ENCODE data around the gene AMPD2. TPM values are rescaled to one million over a fixed set of nuclear protein-coding genes. Genes with fewer than 3 reads are reported as not detected.

Gene AMPD2
- total and polyA plus RNA-seq, 4 donors = 19.2 to 87.4 (median 22.7) TPM

GRCh38 chr1:109621379-109622136 lies 1.9 kb downstream of the AMPD2 start:
- H3K27ac ChIP-seq (ENCODE audit: low read depth in 1 of 2, low read length in 2 of 2) = no peak overlapping the region

More at GRCh38 chr1:109621379-109622136, 1.9 kb downstream of the AMPD2 start:
- 45% methylated on average over 13 of the region's 13 CpGs for WGBS
- H3K27me3 ChIP-seq (ENCODE audit: control insufficient read depth in 4 of 4, insufficient read depth in 4 of 4, low read length in 3 of 4) = no peaks in the 10 kb centered on the region
- H3K9me3 ChIP-seq (ENCODE audit: control insufficient read depth in 4 of 4, low read length in 3 of 4) = no peaks in the 10 kb centered on the region
- DNase-seq (ENCODE audit: low spot score) = no peak
- no peak overlapping the region for H3K9ac ChIP-seq (ENCODE audit: low read depth in 1 of 2, low read length in 2 of 2)
- peak overlapping the region; percentile 66 to 87 (median 77) for H3K4me3 ChIP-seq (ENCODE audit: low read depth in 1 of 3, low read length in 3 of 3)
- TF ChIP-seq RXRA (IDR thresholded peaks at IDR 0.05) = no peak
- no peak for TF ChIP-seq FOXA1 (IDR thresholded peaks at IDR 0.05)
- TF ChIP-seq SP1 (IDR thresholded peaks at IDR 0.05) = no peak
- TF ChIP-seq HNF4A (conservative IDR thresholded peaks at IDR 0.05) = no peak
- TF ChIP-seq GABPA (IDR thresholded peaks at IDR 0.05 in 1 of 2, conservative IDR thresholded peaks at IDR 0.05 in 1 of 2) = no peak
- TF ChIP-seq FOXA2 (IDR thresholded peaks at IDR 0.05) = no peak
- TF ChIP-seq REST (IDR thresholded peaks at IDR 0.05) = no peak
- TF ChIP-seq, protein P1, sequence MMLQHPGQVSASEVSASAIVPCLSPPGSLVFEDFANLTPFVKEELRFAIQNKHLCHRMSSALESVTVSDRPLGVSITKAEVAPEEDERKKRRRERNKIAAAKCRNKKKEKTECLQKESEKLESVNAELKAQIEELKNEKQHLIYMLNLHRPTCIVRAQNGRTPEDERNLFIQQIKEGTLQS (IDR thresholded peaks at IDR 0.05) = no peak
- TF ChIP-seq YY1 (IDR thresholded peaks at IDR 0.05) = no peak
- TF ChIP-seq, protein P2, sequence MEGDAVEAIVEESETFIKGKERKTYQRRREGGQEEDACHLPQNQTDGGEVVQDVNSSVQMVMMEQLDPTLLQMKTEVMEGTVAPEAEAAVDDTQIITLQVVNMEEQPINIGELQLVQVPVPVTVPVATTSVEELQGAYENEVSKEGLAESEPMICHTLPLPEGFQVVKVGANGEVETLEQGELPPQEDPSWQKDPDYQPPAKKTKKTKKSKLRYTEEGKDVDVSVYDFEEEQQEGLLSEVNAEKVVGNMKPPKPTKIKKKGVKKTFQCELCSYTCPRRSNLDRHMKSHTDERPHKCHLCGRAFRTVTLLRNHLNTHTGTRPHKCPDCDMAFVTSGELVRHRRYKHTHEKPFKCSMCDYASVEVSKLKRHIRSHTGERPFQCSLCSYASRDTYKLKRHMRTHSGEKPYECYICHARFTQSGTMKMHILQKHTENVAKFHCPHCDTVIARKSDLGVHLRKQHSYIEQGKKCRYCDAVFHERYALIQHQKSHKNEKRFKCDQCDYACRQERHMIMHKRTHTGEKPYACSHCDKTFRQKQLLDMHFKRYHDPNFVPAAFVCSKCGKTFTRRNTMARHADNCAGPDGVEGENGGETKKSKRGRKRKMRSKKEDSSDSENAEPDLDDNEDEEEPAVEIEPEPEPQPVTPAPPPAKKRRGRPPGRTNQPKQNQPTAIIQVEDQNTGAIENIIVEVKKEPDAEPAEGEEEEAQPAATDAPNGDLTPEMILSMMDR (IDR thresholded peaks at IDR 0.05; ENCODE audit: low read depth, low read length, missing input control) = no peak
- TF ChIP-seq HNF4G (IDR thresholded peaks at IDR 0.05) = no peak
- TF ChIP-seq RAD21 (IDR thresholded peaks at IDR 0.05) = no peak
- no peak for TF ChIP-seq TAF1 (conservative IDR thresholded peaks at IDR 0.05)
- TF ChIP-seq, protein P3, sequence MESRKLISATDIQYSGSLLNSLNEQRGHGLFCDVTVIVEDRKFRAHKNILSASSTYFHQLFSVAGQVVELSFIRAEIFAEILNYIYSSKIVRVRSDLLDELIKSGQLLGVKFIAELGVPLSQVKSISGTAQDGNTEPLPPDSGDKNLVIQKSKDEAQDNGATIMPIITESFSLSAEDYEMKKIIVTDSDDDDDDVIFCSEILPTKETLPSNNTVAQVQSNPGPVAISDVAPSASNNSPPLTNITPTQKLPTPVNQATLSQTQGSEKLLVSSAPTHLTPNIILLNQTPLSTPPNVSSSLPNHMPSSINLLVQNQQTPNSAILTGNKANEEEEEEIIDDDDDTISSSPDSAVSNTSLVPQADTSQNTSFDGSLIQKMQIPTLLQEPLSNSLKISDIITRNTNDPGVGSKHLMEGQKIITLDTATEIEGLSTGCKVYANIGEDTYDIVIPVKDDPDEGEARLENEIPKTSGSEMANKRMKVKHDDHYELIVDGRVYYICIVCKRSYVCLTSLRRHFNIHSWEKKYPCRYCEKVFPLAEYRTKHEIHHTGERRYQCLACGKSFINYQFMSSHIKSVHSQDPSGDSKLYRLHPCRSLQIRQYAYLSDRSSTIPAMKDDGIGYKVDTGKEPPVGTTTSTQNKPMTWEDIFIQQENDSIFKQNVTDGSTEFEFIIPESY (IDR thresholded peaks at IDR 0.05) = no peak
- no peak for TF ChIP-seq EGR1 (IDR thresholded peaks at IDR 0.05; ENCODE audit: low read depth in 2 of 2)
- TF ChIP-seq, protein P4, sequence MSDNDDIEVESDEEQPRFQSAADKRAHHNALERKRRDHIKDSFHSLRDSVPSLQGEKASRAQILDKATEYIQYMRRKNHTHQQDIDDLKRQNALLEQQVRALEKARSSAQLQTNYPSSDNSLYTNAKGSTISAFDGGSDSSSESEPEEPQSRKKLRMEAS (IDR thresholded peaks at IDR 0.05) = no peak
- TF ChIP-seq NR2F2 (IDR thresholded peaks at IDR 0.05) = no peak
- peaks cover 8 to 62% (median 47%) of the 10 kb centered on the region in 4 donors for H3K4me1 ChIP-seq (ENCODE audit: control insufficient read depth in 4 of 4, insufficient read depth in 4 of 4, low read length in 3 of 4)
- H3K36me3 ChIP-seq (ENCODE audit: control insufficient read depth in 4 of 4, insufficient read depth in 3 of 4, low read depth in 1 of 4, low read length in 3 of 4) = peaks cover 0 to 8% (median 2%) of the 10 kb centered on the region in 4 donors

Measured in liver (tissue), 9 donors.